ENCODE results near the gene FMO2.

The FMO2 gene

GRCh38 chr1:171254859-171255258 is 69.8 kb downstream of the FMO2 start:
- peak; percentile 83 for DNase-seq (ENCODE audit: low read depth)
- H3K4me3 ChIP-seq (ENCODE audit: low read length) = no peak overlapping the region
- no peak for TF ChIP-seq CTCF (IDR thresholded peaks at IDR 0.05; ENCODE audit: insufficient read depth, low read depth, low read length, missing control alignments)

GRCh38 chr1:171256940-171257606 is 72.0 kb downstream of the FMO2 start:
- H3K4me3 ChIP-seq (ENCODE audit: low read length) = no peak overlapping the region
- DNase-seq (ENCODE audit: low read depth) = peak; percentile 96
- TF ChIP-seq CTCF (IDR thresholded peaks at IDR 0.05; ENCODE audit: insufficient read depth, low read depth, low read length, missing control alignments) = no peak

DNA sequence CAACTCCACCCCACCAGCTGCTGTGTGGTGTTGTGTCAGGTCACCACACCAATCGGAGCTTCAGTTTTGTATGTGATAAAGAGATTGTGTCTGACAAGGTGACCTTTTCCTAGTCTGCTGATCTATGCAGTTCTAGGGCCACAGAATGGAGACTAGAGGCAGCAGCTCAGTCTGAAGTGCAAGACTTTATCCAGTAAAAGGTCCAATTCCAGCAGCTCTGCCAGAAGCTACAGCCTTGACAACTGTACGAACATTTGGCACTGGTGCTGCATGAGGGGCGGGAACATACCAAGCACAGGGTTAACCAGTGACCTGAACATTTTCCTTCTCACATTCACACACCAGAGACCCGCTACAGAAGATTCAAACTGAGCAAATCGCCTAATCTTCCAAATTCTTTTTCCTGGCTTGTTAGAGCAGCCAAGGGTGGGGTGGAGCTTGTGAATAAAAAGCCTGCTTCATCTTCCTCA is 72.5 kb downstream of the FMO2 start:
- DNase-seq (ENCODE audit: low read depth) = no peak
- TF ChIP-seq CTCF (IDR thresholded peaks at IDR 0.05; ENCODE audit: insufficient read depth, low read depth, low read length, missing control alignments) = no peak
- no peak overlapping the region for H3K4me3 ChIP-seq (ENCODE audit: low read length)

DNA sequence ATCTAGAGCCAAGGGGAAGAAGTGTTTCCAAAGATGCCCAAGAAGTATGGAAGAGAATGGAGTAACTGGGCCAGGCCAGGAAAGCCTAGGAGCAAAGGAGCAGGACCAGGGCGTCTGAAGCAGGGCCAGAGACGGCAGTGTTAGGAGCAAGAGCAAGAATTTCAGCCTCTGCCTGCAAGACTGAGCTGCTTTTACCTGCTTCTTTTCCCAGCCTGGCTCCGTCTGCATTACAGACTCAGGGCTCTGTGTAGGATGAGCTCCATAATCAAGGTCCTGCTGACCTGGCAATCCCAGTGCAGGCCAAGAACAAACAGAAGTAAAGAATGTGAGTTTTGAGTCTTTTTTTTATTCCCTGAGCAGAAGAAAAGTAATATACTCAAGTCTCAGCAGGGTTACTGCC is 73.3 kb downstream of the FMO2 start:
- no peak overlapping the region for H3K4me3 ChIP-seq (ENCODE audit: low read length)
- no peak for TF ChIP-seq CTCF (IDR thresholded peaks at IDR 0.05; ENCODE audit: insufficient read depth, low read depth, low read length, missing control alignments)
- DNase-seq (ENCODE audit: low read depth) = no peak

DNA sequence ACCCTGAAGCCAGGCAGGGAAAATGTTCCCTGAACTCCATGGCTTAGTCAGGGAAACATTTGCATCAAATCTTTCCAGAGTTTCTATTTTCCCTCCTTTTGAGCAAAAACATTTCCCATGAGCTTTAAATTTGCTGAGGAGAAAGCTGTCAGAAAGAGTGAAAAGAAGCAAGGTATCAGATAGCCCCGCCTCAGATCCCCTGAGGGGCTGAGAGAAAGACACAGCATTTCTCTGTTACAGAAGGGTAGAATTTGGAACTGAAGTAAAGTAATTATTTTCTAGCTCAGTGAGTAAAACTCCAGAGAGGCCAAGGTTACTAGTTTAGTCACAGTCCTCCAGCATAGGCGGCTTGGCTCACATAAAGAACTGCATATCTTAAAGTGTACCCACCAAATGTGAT is 73.8 kb downstream of the FMO2 start:
- no peak overlapping the region for H3K4me3 ChIP-seq (ENCODE audit: low read length)
- TF ChIP-seq CTCF (IDR thresholded peaks at IDR 0.05; ENCODE audit: insufficient read depth, low read depth, low read length, missing control alignments) = no peak
- no peak for DNase-seq (ENCODE audit: low read depth)

Measured in epithelial cell of esophagus (primary cell).